HG02973 (cell line): ENCODE results near the gene SMS.
A peak's percentile ranks its signal among the peaks of the same experiment; 100 is the strongest.

Experiments used
- ATAC-seq: cut with Tn5 transposase; IDR thresholded peaks from one replicate; pipeline ENCODE4 v1.9.1; 2021; ENCODE audit warnings: moderate library complexity; ENCODE audit not compliant: unreplicated experiment

Gene SMS

GRCh38 chrX:21975242-21975641 is 34.7 kb downstream of the SMS start:
- ATAC-seq, result no peak

- no peak for ATAC-seq
Measured at GRCh38 chrX:21975812-21976211, 35.3 kb downstream of the SMS start.

DNA sequence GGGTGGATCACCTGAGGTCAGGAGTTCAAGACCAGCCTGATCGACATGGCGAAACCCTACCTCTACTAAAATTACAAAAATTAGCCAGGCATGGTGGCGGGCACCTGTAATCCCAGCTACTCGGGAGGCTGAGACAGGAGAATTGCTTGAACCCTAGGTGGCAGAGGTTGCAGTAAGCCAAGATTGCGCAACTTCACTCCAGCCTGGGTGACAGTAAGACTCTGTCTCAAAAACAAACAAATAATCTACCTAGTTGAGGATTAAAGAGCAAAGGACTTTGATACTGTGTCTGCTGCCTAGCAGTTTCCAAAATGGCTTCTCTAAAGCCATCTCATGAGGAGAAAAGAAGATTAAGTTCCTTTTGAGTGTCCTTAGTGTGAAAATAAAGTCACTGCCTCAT is 37.8 kb downstream of the SMS start:
- no peak for ATAC-seq

DNA sequence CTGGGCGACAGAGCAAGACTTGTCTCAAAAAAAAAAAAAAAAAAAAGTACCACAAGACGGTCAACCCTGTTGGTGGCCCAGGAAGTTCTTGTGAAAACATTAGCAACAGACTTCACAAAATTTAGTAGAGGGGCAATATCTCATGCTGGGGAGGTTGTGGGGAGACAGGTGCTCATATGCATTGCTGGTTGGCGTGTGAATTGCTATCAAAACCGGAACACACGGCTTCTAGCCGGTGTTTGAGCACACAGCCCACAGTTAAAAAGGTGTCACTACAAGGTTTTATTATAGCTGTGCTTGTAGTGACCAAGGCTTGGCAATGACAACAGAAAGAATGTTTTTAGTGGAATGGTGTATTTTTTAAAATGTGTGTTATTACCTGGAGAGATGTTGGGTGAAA is 41.8 kb downstream of the SMS start:
- ATAC-seq, result no peak

- peak; percentile 80 for ATAC-seq
Measured at GRCh38 chrX:21985332-21985777, 44.8 kb downstream of the SMS start.

DNA sequence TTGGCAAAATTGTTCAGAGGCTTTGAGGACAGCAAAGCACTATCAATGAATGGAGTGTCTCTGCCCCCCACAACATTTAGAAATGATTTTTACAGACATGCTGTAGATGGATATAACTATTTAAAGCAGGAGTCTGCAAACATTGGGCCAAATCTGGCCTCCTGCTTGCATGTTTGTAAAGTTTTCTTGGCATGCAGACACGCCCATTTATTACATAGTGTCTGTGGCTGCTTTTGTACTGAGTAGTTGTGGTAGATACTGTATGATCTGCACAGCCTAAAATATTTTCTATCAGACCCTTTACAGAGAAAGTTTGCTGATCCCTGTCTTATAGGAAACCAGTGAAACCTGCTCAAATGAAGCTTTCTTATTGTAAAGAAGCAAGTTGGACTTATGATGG is 46.1 kb downstream of the SMS start:
- ATAC-seq, result no peak

DNA sequence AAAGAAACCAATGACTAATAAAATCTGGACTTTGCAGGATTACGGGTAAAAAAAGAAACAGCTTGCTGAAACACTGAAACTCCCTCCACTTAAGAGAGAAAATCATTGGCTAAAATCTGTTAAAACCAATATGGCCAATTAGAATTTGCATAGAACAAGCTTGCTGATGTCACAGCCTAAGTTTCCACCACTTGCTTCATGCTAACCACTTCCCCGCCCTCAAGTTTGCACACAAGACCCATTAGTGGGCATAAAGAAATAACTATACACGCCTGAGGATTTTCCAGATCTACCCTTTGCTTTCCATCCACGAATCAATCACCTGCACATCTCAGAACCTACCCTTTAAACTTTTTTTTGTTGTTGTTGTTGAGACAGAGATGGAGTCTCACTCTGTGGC is 48.9 kb downstream of the SMS start:
- peak; percentile 47 for ATAC-seq

DNA sequence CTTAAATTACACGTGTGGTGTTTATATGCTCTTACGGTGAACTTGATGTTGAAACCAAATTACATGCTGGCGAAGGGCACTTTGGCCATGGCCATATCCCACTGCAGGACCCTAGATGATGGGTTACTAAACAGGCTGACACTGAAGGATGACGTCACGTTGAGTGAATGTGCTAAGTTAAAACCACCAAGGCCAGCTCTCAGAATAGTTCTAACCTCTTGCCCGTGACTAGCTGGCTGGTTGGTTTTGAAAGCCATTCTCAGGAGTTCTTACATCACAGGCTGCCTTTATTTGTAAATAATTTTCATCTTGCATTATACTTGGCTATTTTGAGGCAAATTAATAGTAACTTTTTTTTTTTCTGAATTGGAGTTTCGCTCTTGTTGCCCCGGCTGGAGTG is 50.3 kb downstream of the SMS start:
- no peak for ATAC-seq

- ATAC-seq, result no peak
Measured at GRCh38 chrX:21991504-21991903, 51.0 kb downstream of the SMS start.

DNA sequence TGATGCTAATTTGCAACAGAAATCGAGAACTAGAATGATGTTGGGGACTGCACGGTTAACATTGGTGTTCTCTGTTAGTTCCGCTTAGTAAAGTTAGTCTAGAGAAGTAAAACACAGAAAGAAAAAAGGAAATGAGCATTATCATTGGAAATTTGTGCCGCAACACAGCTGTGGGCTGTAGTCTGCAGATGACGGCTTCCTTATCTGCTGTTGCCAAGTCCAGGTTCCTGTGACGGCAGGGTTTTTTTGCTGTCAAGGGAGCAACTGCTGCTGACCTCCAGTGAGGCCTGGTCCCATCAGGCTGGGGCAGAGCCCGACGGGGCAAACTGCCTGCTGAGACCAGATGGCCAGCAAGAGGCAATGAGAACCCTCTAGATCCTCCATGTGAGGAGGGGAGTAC is 52.8 kb downstream of the SMS start:
- ATAC-seq, result peak; percentile 88

DNA sequence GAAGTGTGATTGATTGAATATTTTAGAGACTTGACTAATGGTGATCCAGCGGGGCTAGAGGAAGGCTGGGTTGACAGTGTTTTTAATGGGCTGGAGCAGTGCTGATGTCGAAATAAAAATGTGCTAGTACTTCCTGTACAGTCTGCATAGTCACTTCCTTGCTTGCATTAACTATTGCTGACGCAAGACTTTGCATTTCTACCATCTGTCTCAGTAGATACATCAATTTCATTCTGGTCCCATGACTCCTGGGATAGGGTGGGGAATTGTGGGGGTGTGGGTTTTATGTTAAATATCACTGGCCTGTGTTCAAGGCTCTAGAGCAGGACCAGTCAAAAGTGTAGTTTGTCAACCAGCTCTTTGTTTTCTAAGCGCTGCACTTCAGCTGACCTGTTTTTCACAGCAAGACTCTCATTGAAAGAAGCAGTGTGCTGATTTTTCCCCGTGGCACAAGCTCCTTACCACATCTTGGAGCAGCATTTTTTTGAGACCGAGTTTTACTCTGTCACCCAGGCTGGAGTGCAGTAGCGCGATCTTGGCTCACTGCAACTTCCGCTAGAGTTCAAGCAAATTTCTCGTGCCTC is 56.5 kb downstream of the SMS start:
- ATAC-seq, result no peak

GRCh38 chrX:21998037-21998436 is 57.5 kb downstream of the SMS start:
- ATAC-seq, result no peak

DNA sequence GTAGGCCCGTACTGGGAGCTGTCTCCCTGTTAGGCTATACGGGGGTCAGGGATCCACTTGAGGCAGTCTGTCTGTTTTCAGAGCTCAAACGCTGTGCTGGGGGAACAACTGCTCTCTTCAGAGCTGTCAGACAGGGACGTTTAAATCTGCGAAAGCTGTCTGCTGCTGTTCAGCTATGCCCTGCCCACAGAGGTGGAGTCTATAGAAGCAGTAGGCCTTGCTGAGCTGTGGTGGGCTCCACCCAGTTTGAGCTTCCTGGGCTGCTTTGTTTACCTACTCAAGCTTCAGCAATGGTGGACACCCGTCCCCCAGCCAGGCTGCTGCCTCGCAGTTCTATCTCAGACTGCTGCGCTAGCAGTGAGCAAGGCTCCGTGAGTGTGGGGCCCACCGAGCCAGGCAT is 64.4 kb downstream of the SMS start:
- ATAC-seq, result no peak

- no peak for ATAC-seq
Measured at GRCh38 chrX:22012051-22012450, 71.5 kb downstream of the SMS start.

DNA sequence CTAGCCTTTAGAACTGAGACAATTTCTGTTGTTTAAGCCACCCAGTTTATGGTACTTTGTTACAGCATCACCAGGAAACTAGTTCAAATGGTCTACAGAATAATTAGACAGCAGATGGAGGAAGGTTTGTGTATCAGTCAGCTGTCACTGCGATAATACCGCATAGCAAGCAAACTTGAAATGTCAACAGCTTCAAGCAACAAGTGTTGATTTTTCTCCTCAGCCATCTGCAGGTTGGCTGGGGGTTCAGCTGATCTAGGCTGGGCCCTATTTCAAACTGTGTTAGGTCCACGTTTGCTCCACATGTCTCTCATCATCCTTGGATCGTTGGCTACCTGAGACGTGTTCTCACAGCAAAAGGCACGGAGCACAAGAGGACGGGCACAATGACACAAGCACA is 72.4 kb downstream of the SMS start:
- ATAC-seq, result no peak

- ATAC-seq, result no peak
Measured at GRCh38 chrX:22015139-22015750, 74.7 kb downstream of the SMS start.

DNA sequence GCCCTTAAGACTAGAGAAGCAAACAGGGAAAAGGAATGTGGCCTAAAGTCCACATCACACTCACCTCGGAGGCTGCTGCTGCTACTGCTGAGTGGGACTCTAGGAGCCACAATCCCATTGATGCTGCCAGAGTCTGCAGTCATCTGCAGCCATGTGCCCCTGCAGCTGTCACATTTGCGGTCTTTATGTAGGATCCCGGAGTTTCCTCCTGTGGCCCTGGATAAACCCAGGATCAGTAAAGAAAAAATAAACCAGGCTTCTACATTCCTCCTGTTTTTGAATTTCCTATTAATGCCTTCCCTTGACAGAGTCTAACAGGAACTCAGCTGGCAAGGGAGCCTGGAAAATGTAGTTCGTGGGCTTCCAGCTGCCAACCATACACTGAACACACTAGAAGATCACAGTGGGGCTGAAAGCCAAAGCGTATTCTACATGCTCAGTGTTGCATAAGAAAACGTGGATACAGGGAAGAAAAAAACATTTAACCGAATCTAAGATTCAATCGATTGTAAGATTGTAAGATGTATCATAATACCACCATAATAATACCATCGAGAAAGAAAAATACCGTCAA is 81.3 kb downstream of the SMS start:
- ATAC-seq, result no peak

DNA sequence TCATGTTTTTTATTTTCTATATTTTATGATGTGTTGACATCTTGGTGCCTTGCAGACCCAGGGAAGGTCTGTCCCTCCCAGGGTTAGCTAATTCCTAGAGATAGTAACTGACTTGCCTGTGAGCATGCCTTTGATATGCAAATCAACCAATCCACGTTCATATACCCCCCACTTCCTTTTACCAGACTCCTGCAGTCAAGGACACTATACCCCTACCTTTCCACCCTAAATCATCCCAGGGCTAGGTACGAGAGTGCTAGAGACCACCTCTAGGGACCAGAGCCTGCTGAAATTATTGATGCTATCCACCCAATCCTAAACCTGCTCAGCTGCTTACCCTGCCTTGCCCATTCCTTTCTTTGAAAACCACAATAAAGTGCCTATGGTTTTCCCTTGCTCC is 84.1 kb downstream of the SMS start:
- ATAC-seq, result no peak

DNA sequence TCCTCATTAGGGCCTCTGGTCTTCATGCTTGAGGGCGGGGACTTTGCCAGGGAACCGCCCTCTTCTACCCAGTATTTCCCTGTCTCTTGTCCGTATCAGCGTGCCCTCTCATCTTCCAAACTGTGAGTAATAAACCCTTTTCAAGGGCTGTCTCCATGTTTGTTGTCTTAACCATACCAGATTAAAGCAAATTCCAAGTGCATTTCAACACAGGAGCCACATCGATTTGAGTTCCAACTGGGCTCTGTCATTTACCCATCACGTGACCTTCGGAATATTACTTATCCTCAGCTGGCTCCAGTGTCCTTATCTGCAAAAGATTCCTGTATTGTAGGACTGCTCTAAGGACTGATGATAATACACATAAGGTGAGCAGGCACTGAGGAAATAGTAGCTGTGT is 85.2 kb downstream of the SMS start:
- ATAC-seq, result no peak

GRCh38 chrX:22026731-22027130 is 86.2 kb downstream of the SMS start:
- no peak for ATAC-seq

GRCh38 chrX:22032084-22032483 is 91.6 kb downstream of the SMS start, which contains the start of gene PHEX:
Gene PHEX (plus strand): TSS chrX:22032325. CDS start chrX:22033006, 681 bp downstream.
- no peak for ATAC-seq

GRCh38 chrX:22032506-22032905 is 92.0 kb downstream of the SMS start:
- no peak for ATAC-seq

DNA sequence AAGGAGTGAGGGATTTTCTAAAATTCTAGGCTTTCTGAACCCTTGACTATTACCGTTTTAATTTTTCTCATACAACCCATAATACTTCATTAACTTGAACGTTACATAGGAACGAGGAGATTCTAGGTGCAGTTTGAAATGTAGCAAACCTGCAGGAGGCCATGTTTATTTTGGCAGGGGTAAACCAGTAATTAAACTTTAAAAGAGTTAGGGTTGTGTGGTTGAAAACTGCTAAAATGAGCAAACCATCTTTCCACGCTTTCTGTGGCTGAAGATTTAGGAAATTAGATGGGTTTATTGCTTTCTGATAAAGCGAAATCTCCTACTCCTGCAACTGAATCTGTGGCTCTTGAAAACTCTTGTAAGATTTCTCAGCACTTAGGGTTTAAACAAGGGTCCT is 93.3 kb downstream of the SMS start:
- no peak for ATAC-seq
